Left ventricle myocardium inferior (tissue), 1 donor: ENCODE results near the gene LATS2. TPM values are rescaled to one million over a fixed set of nuclear protein-coding genes. Genes with fewer than 3 reads are reported as not detected.

Experiments
- DNase-seq: peaks from one replicate; pipeline ENCODE4 v3.0.0-alpha.2; 2020
- H3K27ac ChIP-seq: fragments of 200-600 bp; replicated peaks from 2 replicates; pipeline ENCODE4 v1.8.0; 2021
- H3K27me3 ChIP-seq: fragments of 200-600 bp; 2 replicates; pipeline ENCODE4 v1.8.0; 2021; ENCODE audit warnings: low read depth
- H3K36me3 ChIP-seq: fragments of 200-600 bp; 2 replicates; pipeline ENCODE4 v1.8.0; 2021
- H3K4me1 ChIP-seq: fragments of 200-600 bp; 2 replicates; pipeline ENCODE4 v1.8.0; 2021
- H3K4me3 ChIP-seq: fragments of 200-600 bp; 2 replicates; pipeline ENCODE4 v1.8.0; 2021; ENCODE audit warnings: mild to moderate bottlenecking, moderate library complexity
- H3K9me3 ChIP-seq: fragments of 200-600 bp; replicated peaks from 2 replicates; pipeline ENCODE4 v1.8.0; 2021
- intact Hi-C: fragments of 100-400 bp; cut with micrococcal nuclease; formaldehyde crosslinking; loops from one replicate; pipeline ENCODE4 v1.11.0; 2022
- total RNA-seq: library from RNA; stranded (reverse); fragmentation: NEBNext Ultra II Directional; extraction: Animal tissue kit (Norgen Biotek cat#: 25700); gene quantifications from one replicate; pipeline ENCODE4 v1.2.1, GENCODE V29; 2021
- TF ChIP-seq, protein P1 (sequence below): fragments of 200-600 bp; IDR thresholded peaks from 2 replicates; pipeline ENCODE4 v1.8.0; 2021; ENCODE audit warnings: antibody characterized with exemption, mild to moderate bottlenecking, borderline replicate concordance
- donor health status: DM: no; HTN: yes; CAD: no; lungs with severe emphysema.

Gene LATS2
- total RNA-seq, 1 donor from 2014 or later = 20.2 TPM

DNA sequence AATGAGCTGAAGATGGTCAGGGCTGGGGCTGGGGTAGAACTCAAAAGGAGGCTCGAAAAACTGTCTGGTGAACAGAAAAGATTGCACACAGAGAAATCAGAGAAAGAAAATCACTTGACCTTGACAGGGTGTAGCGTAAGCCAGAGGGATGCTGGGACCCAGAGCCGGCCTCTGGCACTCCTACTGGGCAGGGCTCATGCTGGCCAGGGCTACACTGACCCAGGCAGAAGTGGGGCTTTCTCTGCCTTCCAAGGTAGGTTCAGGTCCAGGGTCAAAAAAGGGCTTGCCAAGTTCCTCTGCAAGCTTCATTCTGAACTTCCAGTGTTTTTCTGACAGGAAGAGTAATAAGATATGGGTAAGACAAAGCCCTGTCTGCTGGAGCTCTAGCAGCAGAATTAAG lies 56.2 kb downstream of the LATS2 start:
- H3K36me3 ChIP-seq = no peaks in the 10 kb centered on the region
- TF ChIP-seq, protein P1, sequence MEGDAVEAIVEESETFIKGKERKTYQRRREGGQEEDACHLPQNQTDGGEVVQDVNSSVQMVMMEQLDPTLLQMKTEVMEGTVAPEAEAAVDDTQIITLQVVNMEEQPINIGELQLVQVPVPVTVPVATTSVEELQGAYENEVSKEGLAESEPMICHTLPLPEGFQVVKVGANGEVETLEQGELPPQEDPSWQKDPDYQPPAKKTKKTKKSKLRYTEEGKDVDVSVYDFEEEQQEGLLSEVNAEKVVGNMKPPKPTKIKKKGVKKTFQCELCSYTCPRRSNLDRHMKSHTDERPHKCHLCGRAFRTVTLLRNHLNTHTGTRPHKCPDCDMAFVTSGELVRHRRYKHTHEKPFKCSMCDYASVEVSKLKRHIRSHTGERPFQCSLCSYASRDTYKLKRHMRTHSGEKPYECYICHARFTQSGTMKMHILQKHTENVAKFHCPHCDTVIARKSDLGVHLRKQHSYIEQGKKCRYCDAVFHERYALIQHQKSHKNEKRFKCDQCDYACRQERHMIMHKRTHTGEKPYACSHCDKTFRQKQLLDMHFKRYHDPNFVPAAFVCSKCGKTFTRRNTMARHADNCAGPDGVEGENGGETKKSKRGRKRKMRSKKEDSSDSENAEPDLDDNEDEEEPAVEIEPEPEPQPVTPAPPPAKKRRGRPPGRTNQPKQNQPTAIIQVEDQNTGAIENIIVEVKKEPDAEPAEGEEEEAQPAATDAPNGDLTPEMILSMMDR = no peak
- intact Hi-C loops = no loop called here
- peaks cover 9% of the 10 kb centered on the region for H3K9me3 ChIP-seq
- peaks cover 55% of the 10 kb centered on the region for H3K4me1 ChIP-seq
- DNase-seq = no peak
- peak overlapping the region; percentile 42 for H3K27ac ChIP-seq
- no peaks in the 10 kb centered on the region for H3K27me3 ChIP-seq
- H3K4me3 ChIP-seq = no peak overlapping the region

DNA sequence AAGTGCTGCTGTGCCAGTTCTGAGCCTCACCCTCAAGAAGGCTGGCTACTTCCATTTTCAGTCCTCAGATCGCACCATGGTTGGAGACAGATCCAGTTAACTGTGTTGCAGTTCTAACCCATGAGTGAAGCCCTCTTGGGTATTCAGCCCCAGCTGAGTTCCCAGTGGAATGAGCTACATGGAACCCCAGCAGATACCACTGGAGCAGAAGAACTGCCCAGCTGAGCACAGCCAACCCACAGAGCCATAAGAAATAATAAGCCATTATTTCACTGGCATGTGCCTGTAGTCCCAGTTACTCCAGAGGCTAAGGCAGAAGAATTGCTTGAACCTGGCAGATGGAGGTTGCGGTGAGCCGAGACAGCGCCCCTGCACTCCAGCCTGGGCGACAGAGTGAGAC lies 59.9 kb downstream of the LATS2 start:
- H3K4me3 ChIP-seq = no peak overlapping the region
- H3K9me3 ChIP-seq = peaks cover 9% of the 10 kb centered on the region
- no peak overlapping the region for H3K27ac ChIP-seq
- peaks cover 7% of the 10 kb centered on the region for H3K36me3 ChIP-seq
- DNase-seq = no peak
- TF ChIP-seq, protein P1 = no peak
- H3K27me3 ChIP-seq = no peaks in the 10 kb centered on the region
- intact Hi-C loops = no loop called here
- H3K4me1 ChIP-seq = peaks cover 49% of the 10 kb centered on the region

DNA sequence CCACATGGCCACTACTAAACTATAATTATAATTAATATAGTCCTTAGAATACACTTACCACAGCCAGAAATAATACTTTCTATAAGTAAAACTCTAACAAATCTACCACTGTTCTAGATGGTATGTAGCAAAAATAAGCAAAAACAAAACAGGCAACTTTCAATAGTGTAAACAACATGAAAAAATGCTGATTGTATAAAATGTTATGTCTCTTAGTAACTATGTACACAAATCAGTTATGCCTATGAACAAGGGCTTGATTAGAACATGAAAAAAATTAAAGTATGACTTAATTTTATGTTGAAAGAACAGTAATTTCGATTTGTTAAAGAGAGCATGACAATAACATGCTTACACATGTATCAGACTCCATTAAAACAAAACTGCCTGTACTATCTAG lies 60.7 kb downstream of the LATS2 start:
- TF ChIP-seq, protein P1 = no peak
- H3K27me3 ChIP-seq = no peaks in the 10 kb centered on the region
- H3K27ac ChIP-seq = no peak overlapping the region
- H3K4me3 ChIP-seq = no peak overlapping the region
- intact Hi-C loops = no loop called here
- H3K9me3 ChIP-seq = peaks cover 9% of the 10 kb centered on the region
- peaks cover 46% of the 10 kb centered on the region for H3K4me1 ChIP-seq
- peaks cover 7% of the 10 kb centered on the region for H3K36me3 ChIP-seq
- no peak for DNase-seq

DNA sequence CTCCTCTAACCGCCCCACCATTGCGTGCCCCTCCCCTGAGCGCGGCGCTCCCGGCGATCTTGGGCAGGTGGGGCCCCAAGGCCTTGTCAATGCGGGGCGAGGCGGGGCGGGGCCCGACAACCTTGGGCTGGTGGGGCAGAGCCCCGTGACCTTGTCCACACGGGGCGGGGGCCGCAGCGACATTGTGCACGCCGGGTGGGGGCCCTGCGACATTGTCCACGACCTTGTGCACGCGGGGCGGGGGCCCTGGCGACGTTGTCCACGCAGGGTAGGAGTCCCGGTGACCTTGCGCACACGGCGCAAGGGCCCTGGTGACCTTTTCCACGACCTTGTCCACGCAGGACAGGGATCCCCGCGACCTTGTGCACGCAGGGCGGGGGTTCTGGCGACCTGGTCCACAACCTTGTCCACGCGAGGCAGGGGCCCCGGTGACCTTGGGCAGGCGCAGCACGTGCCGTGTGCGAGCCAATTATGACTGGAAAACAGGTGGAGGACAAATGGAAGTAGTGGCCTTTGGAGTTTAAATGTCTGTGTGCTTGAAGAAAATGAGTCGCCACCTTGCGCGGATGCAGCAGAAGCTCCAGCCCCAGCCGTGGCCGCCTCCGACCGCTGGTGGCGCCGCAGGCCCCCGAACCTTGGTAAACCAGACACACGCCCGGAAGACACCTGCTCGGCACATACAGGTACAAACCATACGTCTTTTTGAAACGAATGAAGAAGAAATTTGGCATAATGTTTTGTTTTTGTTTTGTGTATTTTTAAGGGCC lies 62.6 kb downstream of the LATS2 start:
- H3K4me3 ChIP-seq = no peak overlapping the region
- peak overlapping the region; percentile 46 for H3K27ac ChIP-seq
- peaks cover 9% of the 10 kb centered on the region for H3K9me3 ChIP-seq
- intact Hi-C loops = no loop called here
- peaks cover 39% of the 10 kb centered on the region for H3K4me1 ChIP-seq
- TF ChIP-seq, protein P1 = no peak
- peaks cover 7% of the 10 kb centered on the region for H3K36me3 ChIP-seq
- no peak for DNase-seq
- H3K27me3 ChIP-seq = no peaks in the 10 kb centered on the region

DNA sequence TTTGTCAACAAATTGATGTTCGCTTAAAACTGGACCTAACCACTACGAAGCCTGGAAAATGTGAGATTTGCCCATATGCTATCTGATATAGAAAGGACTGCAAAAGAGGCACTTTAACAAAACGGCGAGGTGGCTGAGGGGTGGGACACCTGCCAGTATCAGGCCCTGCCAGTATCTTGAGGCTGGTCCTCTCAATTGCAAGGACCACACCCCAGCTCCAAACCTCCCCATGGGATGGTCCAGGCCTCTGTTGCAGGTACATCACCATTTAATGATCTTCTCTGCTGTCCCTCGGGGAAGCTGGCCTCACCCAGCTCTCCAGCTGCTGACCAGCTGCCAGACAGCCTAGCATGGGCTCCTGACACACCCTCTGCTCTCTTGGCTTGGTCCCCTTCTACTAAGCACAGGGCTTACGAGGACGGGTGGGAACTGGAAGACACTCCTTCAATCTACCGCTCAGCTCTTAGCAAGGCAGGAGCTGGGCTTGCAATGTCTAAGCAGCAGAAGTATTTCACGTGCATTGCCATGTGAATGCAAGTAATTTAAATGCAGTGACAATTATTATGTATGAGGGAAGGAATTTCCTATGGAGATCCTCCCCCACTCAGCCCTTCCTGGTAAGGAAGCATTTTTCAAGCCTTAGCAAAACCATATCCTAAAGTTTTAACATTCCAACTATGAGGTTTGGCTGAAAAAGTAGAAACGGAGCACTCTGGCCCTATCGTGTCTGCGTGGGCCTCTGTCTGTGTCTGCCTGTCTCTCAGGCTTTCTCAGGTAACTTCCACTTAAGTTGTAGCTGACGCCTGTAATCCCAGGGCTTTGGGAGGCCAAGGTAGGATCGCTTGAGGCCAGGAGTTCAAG lies 63.9 kb downstream of the LATS2 start:
- DNase-seq = peak; percentile 53
- Histone ChIP-seq H3K27me3 (no peaks in the 10 kb centered on the region), H3K36me3 (peaks cover 7% of the 10 kb centered on the region), H3K27ac (peak overlapping the region; percentile 46), H3K9me3 (peaks cover 9% of the 10 kb centered on the region), H3K4me1 (peaks cover 47% of the 10 kb centered on the region), H3K4me3 (no peak overlapping the region)
- TF ChIP-seq, protein P1 = no peak
- intact Hi-C loops = no loop called here
